Astrocyte (in vitro differentiated cells and primary cell): ENCODE measurements around the gene HDGF.

Source experiments
- EZH2 ChIP-seq: IDR thresholded peaks from 2 replicates; pipeline ENCODE4 v1.6.1; 2012; ENCODE audit warnings: mild to moderate bottlenecking, low read length, inconsistent platforms; ENCODE audit not compliant: insufficient read depth
- TF ChIP-seq, protein P1 (sequence below): IDR thresholded peaks from 2 replicates; pipeline ENCODE4 v1.5.1; 2011; ENCODE audit warnings: low read depth, mild to moderate bottlenecking, inconsistent platforms, low read length, moderate library complexity; ENCODE audit not compliant: insufficient read depth

DNA sequence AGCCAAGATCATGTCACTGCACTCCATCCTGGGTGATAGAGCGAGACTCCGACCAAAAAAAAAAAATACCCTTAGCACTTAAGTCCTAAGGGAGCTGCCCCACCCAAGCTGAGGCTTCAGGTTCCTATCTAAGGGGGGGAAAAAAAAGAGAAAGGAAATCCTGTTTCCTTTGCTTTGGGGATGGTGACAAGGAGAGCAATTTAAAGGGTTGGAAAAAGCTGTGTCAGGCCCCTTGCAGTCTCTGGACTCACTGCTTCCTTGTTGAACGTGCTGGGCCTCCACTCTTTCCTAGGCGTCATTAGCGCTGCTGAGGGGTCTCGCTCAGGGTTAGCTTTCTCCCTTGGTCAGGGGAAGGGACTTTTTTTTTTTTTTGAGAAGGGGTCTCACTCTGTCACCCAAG lies 34.0 kb upstream of the HDGF start:
- no peak for TF ChIP-seq EZH2
- TF ChIP-seq, protein P1, sequence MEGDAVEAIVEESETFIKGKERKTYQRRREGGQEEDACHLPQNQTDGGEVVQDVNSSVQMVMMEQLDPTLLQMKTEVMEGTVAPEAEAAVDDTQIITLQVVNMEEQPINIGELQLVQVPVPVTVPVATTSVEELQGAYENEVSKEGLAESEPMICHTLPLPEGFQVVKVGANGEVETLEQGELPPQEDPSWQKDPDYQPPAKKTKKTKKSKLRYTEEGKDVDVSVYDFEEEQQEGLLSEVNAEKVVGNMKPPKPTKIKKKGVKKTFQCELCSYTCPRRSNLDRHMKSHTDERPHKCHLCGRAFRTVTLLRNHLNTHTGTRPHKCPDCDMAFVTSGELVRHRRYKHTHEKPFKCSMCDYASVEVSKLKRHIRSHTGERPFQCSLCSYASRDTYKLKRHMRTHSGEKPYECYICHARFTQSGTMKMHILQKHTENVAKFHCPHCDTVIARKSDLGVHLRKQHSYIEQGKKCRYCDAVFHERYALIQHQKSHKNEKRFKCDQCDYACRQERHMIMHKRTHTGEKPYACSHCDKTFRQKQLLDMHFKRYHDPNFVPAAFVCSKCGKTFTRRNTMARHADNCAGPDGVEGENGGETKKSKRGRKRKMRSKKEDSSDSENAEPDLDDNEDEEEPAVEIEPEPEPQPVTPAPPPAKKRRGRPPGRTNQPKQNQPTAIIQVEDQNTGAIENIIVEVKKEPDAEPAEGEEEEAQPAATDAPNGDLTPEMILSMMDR, result no peak
